GM12891 (cell line): ENCODE data around the gene PLXNC1.

ENCODE experiments used
- DNase-seq: peaks from one replicate; pipeline ENCODE4 v3.0.0; 2011; ENCODE audit warnings: low spot score; ENCODE audit not compliant: insufficient read length
- FAIRE-seq: peaks from 2 replicates; lab custom pipeline; 2011; peaks lifted over from hg19 to GRCh38; lab: Jason Lieb, UNC
- PAX5 ChIP-seq: IDR thresholded peaks from 2 replicates; pipeline ENCODE4 v1.6.1; 2011; ENCODE audit warnings: low read length, moderate library complexity, mild to moderate bottlenecking; ENCODE audit not compliant: insufficient read depth, severe bottlenecking
- POLR2A ChIP-seq: IDR thresholded peaks from 2 replicates; pipeline ENCODE4 v1.6.1; 2011; ENCODE audit warnings: low read depth, low read length, control low read depth
- POLR2AphosphoS5 ChIP-seq: IDR thresholded peaks from 2 replicates; pipeline ENCODE4 v1.6.1; 2011; ENCODE audit warnings: low read depth, low read length, control low read depth
- POU2F2 ChIP-seq: IDR thresholded peaks from 2 replicates; pipeline ENCODE4 v1.6.1; 2011; ENCODE audit warnings: low read depth, mild to moderate bottlenecking, control low read depth, low read length, moderate library complexity
- SPI1 ChIP-seq: IDR thresholded peaks from 2 replicates; pipeline ENCODE4 v1.6.1; 2011; ENCODE audit warnings: low read depth, low read length, control low read depth
- TAF1 ChIP-seq: IDR thresholded peaks from 2 replicates; pipeline ENCODE4 v1.6.1; 2011; ENCODE audit warnings: low read depth, low read length, control low read depth

PLXNC1 gene

GRCh38 chr12:94273272-94273671 lies 124.9 kb downstream of the PLXNC1 start:
- DNase-seq (no peak), FAIRE-seq (no peak)
- TF ChIP-seq POLR2A: no peak
- no peak for TF ChIP-seq POU2F2
- TF ChIP-seq SPI1: no peak

GRCh38 chr12:94276725-94277124 lies 128.3 kb downstream of the PLXNC1 start:
- TF ChIP-seq TAF1 (no peak), POU2F2 (no peak), SPI1 (no peak), POLR2AphosphoS5 (no peak), PAX5 (no peak), POLR2A (no peak)
- no peak for DNase-seq
- FAIRE-seq: no peak

- FAIRE-seq (no peak), DNase-seq (no peak)
- TF ChIP-seq POU2F2 (no peak), SPI1 (no peak), TAF1 (no peak), POLR2A (no peak), POLR2AphosphoS5 (no peak), PAX5 (no peak)
These were observed 129.1 kb downstream of the PLXNC1 start for GRCh38 chr12:94277426-94278000.

GRCh38 chr12:94280063-94280462 lies 131.7 kb downstream of the PLXNC1 start:
- DNase-seq: no peak

GRCh38 chr12:94282675-94283074 lies 134.3 kb downstream of the PLXNC1 start:
- TF ChIP-seq POLR2A: no peak
- no peak for TF ChIP-seq SPI1
- no peak for TF ChIP-seq PAX5
- no peak for TF ChIP-seq TAF1
- no peak for TF ChIP-seq POU2F2
- no peak for TF ChIP-seq POLR2AphosphoS5
- FAIRE-seq (peak; percentile 81), DNase-seq (no peak)

More at GRCh38 chr12:94280063-94280462, 131.7 kb downstream of the PLXNC1 start:
- TF ChIP-seq PAX5 (no peak), POLR2A (no peak), SPI1 (no peak), TAF1 (no peak), POU2F2 (no peak), POLR2AphosphoS5 (no peak)
- peak; percentile 13 for FAIRE-seq

GRCh38 chr12:94284046-94284445 lies 135.7 kb downstream of the PLXNC1 start:
- no peak for TF ChIP-seq POLR2A
- TF ChIP-seq PAX5: no peak
- no peak for TF ChIP-seq SPI1
- no peak for TF ChIP-seq POLR2AphosphoS5
- TF ChIP-seq POU2F2: no peak
- no peak for TF ChIP-seq TAF1
- no peak for DNase-seq
- no peak for FAIRE-seq

GRCh38 chr12:94284859-94285258 lies 136.5 kb downstream of the PLXNC1 start:
- TF ChIP-seq POU2F2 (no peak), POLR2A (no peak), SPI1 (no peak), POLR2AphosphoS5 (no peak), TAF1 (no peak), PAX5 (no peak)
- DNase-seq (no peak), FAIRE-seq (peak; percentile 33)

GRCh38 chr12:94285943-94286582 lies 137.7 kb downstream of the PLXNC1 start:
- no peak for TF ChIP-seq POU2F2
- TF ChIP-seq POLR2AphosphoS5: no peak
- TF ChIP-seq SPI1: no peak
- TF ChIP-seq POLR2A: no peak
- TF ChIP-seq PAX5: no peak
- no peak for TF ChIP-seq TAF1
- FAIRE-seq (no peak), DNase-seq (no peak)

- FAIRE-seq (no peak), DNase-seq (no peak)
- no peak for TF ChIP-seq POLR2A
- no peak for TF ChIP-seq TAF1
- no peak for TF ChIP-seq SPI1
- no peak for TF ChIP-seq POU2F2
- no peak for TF ChIP-seq PAX5
- TF ChIP-seq POLR2AphosphoS5: no peak
These were observed 138.3 kb downstream of the PLXNC1 start for GRCh38 chr12:94286583-94287244.
